ENCODE data around the gene NRG2.

- TF ChIP-seq CTCF (IDR thresholded peaks at IDR 0.05) (no peak), EP300 (IDR thresholded peaks at IDR 0.05) (no peak), POLR2A (IDR thresholded peaks at IDR 0.05) (no peak)
Observed at GRCh38 chr5:139885857-139886208, 157.3 kb downstream of the NRG2 start.

Data from ovary (tissue), 3 donors.